Eye (tissue), 1 donor: ENCODE results near the gene RILPL2.
"Not testable (repeated sequence)": the region's sequence is repeated elsewhere in the genome, so short reads cannot be mapped to it uniquely, and the experiment has no call there.

Source experiments
- DNase-seq: peaks from one replicate; pipeline ENCODE4 v3.0.0-alpha.2; 2015

Gene RILPL2

GRCh38 chr12:123436017-123436964 lies at the start of gene RILPL2:
RILPL2 (minus strand) TSS chr12:123436684; CDS start chr12:123436420, 264 bp downstream.
- DNase-seq: peak; percentile 84

DNA sequence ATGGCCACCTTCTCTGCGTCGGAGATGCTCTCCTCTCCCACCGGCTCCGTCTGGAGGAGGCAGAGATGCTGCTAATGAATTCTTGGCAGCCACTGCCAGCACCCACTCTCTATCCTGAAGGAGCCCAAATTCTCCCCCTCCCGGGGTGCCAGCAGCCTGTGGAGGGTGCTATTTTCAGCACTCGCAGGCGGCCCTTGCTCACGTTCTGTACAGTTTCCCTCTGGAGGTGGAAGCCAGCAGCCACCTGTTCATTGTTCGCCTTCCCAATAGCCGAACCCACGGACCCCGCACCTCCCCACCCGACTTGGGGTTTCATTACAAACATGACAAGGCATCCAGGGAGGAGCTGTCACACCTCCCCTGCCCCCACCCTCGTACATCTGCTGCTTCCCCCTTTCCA lies 49.3 kb upstream of the RILPL2 start:
- DNase-seq: no peak

DNA sequence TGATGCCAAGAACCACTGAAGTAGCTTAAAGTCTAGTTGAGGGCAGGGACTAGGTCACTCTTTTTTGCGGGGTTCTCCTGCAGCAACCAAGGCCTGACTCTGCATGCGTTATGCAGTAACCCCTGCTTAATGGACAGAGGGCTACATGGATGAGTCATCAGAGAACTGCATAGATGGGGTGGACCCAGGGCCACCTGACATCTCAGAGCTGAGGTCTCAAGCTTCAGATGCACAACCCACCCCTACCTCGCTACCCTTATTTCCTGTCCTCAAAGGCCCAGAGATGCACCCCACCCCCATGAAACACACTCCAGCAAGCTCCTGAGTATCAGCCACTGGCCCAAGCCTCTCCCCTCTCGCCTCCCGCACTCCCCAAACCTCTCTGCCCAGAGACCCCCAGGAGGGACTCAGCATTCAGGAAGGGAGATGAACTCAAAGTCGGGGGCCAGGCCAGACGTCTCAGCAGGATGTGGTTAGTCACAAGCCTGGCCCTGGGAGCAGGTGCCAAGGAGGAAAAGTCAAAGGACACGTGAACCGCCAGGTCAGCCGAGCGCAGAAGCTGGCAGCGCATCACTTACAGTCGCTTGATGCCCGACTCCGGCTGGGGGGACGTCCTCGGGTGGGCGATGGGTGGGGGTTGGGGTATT lies 47.2 kb upstream of the RILPL2 start:
- no peak for DNase-seq

GRCh38 chr12:123482876-123483275 lies 46.4 kb upstream of the RILPL2 start:
- DNase-seq: no peak

GRCh38 chr12:123481251-123481650 lies 44.8 kb upstream of the RILPL2 start:
- not testable (repeated sequence) for DNase-seq

DNA sequence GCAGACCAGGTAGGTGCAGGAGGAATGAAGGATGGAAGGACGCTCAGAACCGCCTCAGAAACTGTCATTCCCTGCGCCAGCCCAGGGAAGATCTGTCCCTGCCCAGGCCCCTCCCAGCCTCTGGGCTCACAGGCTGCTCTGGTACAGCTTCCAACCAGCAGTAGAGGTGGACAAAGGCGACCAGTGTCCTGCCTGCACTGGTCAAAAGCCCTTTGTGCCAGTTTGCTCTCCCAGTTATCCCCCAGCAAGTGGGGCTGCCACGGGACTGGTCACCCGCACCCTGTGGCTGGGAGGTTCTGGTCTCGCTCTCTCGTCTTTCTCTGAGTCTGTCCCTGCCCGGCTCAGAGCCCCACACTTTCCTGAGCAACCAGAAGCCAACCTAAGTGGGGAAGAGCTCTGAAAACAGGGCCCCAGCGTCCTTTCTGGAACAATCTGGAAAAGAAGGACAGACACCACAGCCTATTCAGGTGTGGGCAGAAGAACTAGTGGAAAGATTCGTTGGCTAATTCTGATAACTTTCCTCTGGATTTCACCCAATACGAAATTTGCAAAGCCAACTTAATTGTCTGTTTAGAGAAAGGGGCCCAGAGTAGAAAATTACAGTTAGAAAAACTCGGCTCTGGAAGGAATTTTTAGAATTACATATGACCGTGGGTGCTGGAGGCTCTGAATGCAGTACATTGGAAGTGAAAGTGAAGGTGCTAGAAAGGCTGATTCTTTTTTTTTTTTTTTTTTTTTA lies 43.1 kb upstream of the RILPL2 start:
- DNase-seq: no peak

- no peak for DNase-seq
These were observed 42.3 kb upstream of the RILPL2 start for GRCh38 chr12:123478762-123479161.

GRCh38 chr12:123478069-123478468 lies 41.6 kb upstream of the RILPL2 start:
- DNase-seq: no peak

DNA sequence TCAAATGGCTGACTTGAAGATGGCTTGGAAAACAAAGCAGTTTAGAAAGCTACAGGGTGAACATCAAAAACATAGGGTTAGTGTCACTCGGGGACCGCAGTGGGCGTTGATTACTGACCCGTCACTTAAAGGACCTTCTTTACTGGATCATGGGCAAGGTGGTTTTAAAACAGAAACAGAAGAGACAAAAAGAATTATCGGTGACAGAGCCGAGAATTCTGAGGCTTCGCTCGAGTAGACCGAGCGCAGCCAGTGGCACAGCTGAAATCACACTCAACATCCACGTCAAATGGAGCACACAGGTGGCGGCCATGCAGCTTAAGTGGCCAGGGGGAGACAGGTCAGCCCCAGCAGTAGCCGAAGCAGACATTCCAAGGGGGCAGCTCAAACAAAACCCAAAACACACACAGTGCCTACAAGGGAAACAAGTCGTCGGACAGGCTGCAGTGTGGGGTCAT lies 38.8 kb upstream of the RILPL2 start:
- DNase-seq: no peak

GRCh38 chr12:123474485-123475245 lies 38.2 kb upstream of the RILPL2 start:
- DNase-seq: no peak

DNA sequence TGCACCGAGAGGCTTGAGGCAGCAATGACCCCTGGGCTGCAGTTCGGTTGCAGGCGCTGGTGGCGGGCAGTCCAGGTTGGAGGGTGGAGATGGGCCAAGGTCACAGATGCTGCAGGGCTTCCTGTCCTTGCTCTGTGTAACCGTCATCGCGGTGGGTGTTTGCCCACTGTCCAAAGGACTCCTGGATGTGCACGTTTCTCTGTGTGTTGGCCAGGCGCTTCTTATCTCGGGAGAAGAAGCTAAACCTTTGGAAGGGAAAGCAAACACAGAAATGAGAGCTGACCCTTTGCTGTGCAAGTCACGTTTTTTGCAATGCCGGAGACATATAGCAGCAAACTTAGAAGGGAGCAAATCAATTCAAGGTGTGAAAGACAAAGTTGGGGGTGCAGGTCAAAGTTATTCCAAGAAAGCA lies 36.0 kb upstream of the RILPL2 start:
- DNase-seq: no peak

- no peak for DNase-seq
These were observed 35.0 kb upstream of the RILPL2 start for GRCh38 chr12:123471374-123472068.

- DNase-seq: no peak
These were observed 33.5 kb upstream of the RILPL2 start for GRCh38 chr12:123469978-123470377.

- DNase-seq: no peak
These were observed 32.3 kb upstream of the RILPL2 start for GRCh38 chr12:123468786-123469185.

- DNase-seq: no peak
These were observed 28.6 kb upstream of the RILPL2 start for GRCh38 chr12:123465084-123465483.

DNA sequence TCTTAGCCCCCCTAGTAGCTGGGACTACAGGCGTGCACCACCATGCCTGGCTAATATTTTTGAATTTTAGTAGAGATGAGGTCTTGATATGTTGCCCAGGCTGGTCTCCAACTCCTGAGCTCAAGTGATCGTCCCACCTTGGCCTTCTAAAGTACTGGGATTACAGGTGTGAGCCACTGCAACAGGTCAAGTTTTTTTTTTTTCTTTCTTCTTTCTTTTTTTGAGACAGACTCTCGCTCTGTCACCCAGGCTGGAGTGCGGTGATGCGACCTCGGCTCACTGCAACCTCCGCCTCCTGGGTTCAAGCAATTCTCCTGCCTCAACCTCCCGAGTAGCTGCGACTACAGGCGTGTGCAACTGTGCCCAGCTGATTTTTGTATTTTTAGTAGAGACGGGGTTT lies 26.7 kb upstream of the RILPL2 start:
- not testable (repeated sequence) for DNase-seq

DNA sequence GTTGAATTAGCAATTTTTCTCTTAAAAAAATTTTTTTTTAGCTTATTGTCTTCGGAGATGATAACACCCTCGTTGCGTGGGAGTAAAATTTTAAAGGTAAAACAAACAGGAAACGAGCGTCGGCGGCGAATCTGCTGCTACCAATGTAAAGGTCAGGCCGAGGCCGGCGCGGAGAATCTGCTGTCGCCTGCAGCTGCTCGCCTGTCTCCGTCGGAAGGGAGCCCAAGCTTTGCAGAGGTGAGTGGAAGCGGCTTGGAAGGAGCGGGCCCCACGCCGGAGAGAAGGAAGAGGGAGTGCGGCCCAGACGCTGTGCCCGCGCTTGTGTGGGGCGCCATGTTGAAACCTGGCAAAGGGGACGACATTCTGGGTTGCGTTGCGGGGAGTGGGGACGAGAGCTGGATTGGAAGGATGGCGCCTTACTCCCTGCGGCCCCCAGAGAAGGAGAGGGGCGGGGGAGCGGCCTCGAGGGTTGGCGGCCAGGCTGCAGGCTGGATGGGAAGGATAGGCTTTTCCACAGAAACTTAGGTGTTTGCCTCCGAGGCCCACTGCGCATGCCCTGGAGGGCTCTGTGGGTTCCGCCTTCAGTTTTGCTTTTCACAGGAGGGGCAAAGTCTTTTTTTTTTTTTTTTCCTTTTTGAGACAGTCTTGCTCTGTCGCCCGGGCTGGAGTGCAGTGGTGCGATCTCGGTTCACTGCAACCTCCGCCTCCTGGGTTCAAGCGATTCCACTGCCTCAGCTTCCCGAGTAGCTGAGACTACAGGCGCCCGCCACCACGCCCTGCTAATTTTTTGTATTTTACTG lies 21.7 kb upstream of the RILPL2 start, which contains the start of gene SNRNP35:
Gene SNRNP35 (plus strand): TSS at position 160 of the 800 bp plus-strand sequence. CDS start 7,402 bp downstream, outside the sequence.
- peak; percentile 94 for DNase-seq

DNA sequence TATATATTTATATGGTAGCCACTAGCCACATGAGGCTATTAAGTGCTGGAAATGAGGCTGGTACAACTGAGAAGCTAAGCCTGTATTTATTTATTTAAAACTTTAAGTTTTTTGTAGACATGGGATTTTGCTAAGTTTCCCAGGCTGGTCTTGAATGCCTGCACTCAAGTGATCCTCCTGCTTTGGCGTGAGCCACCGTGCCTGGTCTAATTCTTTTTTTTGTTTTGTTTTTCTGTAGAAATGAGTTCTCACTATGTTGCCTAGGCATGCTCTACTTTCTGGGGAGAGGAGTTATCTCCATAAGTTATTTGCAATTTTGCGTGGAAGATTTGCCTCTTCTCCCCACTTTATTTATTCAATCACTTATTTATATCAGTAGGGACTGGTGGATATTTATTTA lies 16.7 kb upstream of the RILPL2 start:
- peak; percentile 48 for DNase-seq

- DNase-seq: peak; percentile 17
These were observed 15.7 kb upstream of the RILPL2 start for GRCh38 chr12:123452276-123452550.

GRCh38 chr12:123450636-123451035 lies 14.2 kb upstream of the RILPL2 start:
- DNase-seq: no peak

DNA sequence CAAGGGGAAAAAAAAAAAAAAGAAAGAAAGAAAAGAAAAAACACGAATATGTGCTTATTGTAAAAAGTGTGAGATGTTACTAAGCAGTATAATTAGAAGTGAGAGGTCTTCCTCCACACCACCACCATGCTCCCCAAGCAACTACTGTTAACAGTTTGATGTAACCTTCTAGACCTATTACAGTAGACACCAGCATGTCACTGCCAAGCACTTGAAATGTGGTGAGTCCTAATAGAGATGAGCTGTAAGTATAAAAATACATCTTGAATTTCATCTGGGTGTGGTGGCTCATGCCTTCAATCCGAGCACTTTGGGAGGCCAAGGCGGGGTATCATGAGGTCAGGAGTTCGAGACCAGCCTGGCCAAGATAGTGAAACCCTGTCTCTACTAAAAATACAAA lies 13.4 kb upstream of the RILPL2 start:
- no peak for DNase-seq
